ENCODE data around the gene DYDC2.
A peak's percentile ranks its signal among the peaks of the same experiment; 100 is the strongest.
"Not testable (repeated sequence)": the region's sequence is repeated elsewhere in the genome, so short reads cannot be mapped to it uniquely, and the experiment has no call there.

DYDC2 gene, protein sequence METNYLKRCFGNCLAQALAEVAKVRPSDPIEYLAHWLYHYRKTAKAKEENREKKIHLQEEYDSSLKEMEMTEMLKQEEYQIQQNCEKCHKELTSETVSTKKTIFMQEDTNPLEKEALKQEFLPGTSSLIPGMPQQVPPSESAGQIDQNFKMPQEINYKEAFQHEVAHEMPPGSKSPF

DNA sequence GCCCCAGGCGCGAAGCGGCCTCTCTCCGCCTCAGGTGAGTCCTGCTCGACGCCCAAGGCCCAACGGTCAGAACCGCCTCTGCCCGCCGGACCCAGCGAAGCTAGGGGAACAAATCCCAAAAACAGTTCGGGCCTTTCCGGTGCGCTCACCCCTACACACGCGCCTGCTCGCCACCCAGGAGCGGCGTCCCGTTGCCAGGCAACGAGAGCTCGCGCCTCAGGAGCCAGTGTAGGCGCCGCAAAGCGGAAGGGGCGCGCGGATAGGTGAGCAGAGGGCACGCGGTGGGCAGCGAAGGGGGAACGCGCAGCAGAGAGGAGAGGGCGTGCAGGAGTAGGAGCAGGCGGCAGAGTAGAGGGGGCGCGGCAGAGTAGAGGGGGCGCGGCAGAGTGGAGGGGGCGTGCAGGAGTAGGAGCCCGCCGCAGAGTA lies at the start of gene DYDC2, which contains the start of gene DYDC1:
TSS of gene DYDC2 (plus strand) at position 219 of the 426 bp plus-strand sequence. CDS start 5,663 bp downstream, outside the sequence.
TSS of gene DYDC1 (minus strand) at position 193 of the 426 bp plus-strand sequence. CDS start 4,154 bp downstream, outside the sequence.
- DNase-seq = peak; percentile 12

DNA sequence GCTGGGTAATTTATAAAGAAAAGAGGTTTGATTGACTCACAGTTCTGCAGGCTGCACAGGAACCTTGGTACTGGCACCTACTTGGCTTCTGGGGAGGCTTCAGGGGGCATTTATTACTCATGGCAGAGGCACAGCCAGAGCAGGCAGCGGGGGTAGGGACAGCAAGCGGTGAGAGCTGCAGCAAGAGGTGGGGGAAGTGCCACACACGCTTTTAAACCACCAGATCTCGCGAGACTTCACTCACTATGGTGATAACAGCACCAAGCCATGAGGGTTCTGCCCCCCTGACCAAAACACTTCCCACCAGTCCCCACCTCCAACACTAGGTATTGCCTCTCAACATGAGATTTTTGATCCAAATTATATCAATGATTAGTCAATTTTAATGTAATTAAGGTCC lies 43.1 kb upstream of the DYDC2 start:
- no peak for DNase-seq

DNA sequence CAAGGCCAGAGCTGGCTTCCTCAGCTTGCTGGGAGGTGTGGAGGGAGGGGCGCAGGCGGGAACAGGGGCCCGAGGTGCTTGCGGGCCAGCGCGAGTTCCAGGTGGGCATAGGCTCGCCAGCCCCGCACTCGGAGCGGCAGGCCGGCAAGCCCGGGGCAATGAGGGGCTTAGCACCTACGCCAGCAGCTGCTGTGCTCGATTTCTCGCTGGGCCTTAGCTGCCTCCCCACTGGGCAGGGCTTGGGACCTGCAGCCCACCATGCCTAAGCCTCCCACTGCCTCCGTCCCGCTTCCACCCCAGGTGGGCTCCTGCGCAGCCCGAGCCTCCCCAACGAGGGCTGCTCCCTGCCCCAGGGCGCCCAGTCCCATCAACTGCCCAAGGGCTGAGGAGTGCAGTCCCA lies 41.2 kb upstream of the DYDC2 start:
- DNase-seq = no peak

DNA sequence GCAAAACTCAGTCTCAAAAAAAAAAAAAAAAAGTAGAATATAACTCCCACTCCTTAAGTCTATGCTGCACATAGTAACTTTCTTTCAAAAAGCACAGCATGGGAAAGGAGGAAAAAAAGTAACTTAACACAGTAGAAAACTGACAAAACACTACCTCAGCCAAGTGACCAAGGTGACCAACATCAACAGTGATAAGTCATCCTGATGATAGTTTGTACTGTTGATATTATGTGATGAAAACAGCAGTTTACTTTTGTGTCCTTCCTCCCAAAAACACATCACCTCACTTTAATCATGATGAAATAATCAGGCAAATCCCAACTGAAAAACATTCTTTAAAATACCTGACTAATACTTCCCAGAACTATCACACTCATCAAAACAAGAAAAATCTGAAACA lies 37.8 kb upstream of the DYDC2 start:
- no peak for DNase-seq

DNA sequence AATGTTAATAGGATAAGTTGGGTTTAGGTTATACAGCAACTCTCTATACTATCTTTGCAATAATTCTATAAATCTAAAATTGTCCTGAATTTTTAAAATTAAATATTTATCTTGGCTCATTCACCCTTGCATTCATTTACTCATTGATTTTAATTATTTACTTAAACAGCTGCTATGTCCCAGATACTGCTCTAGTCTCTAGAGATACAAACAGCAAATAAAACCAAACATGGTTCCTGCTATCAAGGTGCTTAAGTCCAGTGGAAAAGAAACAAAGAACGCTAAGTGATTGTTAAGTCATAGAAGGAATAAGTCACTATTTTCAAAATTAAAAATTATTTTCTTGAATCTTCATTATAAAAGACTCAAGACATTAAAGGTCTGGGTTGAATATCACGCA lies 37.3 kb upstream of the DYDC2 start:
- DNase-seq = no peak

DNA sequence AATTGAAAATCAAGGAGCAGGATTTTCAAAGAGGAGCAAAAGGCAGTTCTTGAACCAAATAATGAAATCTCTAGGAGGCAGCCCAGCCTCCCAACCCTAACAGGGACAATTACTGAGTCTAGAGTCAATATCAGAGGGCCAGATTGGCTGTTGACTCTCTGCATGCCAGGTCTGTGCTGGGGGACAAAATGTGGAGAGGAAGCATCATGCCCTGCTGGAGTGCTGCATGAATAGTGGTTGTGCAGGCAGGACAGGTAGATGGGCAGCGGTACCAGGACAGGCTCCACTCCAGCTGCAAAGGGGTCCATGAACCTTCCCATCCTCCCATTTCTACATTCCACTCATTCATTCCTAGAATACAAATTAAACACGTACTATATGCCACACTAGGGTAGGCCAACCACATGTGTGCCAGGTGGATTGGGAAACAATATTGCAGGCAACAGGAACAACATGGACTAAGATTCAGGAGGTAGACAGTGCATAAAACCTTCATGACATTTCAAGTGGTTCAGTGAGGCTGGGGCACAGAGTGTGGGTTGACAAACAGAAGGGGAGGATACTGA lies 36.8 kb upstream of the DYDC2 start:
- no peak for DNase-seq

DNA sequence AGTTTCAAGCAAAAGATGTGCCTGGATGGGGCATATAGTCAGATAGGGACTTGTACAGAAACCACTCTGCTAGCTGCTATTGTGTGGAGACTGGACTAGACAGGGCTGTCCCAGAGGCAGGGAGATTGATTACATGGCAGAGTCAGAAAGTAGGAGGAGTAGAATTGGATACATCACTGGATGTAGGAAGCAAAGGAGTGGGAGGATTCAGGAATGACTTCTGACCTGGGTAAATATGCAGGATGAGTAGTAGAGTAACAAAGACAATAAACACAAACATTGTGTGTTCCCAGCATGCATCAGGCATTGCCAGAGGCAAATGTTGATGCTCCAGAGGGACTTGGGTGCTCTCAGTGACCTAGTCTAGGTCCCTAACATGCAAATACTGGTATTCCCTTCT lies 36.2 kb upstream of the DYDC2 start:
- DNase-seq = no peak

DNA sequence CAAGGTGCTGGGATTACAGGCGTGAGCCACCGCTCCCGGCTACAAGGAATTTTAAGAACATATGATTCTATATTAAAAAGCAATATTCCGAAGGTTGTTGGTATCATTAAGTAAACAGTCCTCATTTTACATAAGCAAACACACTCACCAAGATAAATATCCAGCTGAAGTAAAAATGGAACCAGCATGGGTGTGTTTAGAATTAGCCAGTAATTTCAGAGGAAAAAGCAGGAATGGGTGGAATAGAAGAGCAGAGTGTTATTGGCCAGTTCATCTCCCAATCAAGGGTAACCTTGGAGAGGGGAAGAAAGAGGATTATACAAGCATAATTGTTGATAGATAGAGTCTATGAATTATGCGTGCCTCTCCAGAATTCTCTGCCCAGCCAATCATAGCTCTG lies 35.4 kb upstream of the DYDC2 start:
- no peak for DNase-seq

DNA sequence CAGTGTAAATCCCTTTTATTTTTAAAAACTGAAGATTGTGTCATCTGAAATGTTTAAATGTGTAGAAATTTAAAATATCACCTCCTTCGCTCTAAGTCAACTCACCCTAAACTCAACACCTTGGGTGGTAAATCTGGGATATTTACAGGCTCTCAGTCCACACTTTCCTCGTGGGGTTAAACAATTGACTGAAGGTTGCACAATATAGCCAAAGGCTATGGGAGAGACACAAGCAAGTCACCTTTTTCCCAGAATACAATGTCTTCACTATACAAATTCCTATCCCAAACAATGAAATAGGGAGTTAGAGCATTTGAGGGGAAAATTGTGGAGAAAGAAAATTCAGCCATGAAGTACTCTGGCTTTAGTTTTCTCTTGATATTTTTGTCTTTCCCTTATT lies 34.4 kb upstream of the DYDC2 start:
- no peak for DNase-seq

DNA sequence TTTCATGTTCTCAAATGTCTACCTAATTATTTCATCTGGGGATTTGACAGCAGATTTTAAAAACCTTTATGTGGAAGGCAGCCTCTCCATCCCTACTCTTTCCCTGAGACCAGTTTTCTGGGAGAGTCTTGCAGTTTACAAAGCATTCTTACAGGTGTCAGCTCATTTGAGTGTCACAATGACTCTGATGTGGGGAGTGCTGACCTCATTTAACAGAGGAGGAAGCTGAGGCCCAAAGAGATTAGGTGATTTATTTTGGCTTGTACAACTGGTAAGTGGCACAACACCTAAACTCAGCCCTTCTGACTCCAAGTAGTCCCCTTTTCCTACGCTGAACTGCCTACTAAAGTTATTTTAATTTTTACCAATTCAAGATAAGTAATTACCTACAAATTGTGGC lies 33.9 kb upstream of the DYDC2 start:
- DNase-seq = no peak

DNA sequence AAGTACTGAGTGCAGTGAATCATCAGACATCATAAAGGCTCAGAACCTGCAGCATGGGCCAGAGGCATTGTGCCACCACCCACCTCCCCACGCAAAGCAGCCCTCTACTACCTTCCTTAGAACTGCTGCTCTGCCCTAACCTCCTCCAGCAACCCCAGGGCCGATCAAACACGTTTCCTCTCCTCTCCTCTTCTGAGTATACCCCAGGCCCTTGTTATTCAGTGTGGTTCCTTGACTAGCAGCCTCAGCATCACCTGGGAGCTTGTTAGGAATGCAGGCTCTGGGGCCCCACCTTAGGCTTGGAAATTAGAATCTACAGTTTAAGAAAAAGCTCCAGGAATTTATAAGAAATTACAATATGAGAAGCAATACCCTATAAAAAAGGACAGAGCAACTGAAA lies 33.3 kb upstream of the DYDC2 start:
- no peak for DNase-seq

DNA sequence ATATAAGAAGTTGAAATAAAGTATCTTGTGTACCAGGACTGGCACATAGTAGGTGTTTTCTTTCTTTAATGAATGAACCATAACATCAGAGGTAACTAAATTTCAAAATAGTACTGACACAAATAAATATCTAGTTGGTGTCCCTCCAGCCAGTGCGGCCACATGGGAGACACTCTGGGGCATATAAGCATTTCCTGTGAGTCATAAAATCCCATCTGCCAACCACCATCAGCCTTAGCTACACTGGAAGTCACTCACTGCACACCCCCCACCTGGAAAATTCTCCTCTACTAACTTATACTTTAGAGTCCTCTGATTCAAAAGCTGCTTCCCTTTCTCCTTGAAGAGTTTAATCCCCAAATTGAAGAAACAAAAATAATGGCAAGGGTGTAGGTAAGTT lies 32.5 kb upstream of the DYDC2 start:
- no peak for DNase-seq

DNA sequence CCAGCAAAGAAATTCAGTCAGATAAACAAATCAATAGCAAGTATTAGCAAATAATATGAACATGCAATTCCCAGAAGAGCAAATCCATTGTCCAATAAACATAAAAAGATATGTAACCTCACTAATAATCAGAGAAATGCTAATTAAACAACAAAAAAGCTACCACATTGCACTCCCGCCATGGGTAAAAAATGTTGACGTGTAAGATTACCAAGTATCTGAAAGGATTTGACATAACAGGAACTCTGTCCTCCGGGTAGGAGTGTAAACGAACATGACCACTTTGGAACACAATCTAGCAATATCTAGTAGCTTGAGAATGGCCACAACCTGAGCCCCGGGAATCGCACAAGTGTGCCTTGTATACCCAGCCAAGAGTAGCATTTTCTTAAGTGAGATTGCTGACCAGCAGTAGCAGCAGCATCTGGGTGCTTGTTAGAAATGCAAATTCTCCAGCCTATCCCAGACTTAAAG lies 31.7 kb upstream of the DYDC2 start:
- DNase-seq = no peak

DNA sequence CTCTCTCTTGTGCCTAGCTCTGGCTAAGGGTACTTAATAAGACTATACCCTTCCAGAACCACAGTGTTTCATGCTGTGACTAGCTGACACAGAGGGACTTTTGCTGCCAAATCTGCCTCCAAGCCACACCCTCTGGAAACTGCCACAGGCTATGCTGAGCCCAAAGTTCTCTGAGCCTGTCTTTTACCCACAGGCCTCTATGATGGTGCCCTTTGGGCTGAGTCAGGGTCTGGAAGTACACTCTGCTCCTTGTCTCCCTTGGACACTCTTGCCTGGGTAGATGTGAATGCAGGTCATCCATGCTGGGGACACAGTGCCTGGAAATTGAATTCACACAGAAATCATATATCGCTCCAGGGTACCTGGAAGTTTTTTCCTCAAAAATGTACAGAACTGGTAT lies 22.6 kb upstream of the DYDC2 start:
- no peak for DNase-seq

DNA sequence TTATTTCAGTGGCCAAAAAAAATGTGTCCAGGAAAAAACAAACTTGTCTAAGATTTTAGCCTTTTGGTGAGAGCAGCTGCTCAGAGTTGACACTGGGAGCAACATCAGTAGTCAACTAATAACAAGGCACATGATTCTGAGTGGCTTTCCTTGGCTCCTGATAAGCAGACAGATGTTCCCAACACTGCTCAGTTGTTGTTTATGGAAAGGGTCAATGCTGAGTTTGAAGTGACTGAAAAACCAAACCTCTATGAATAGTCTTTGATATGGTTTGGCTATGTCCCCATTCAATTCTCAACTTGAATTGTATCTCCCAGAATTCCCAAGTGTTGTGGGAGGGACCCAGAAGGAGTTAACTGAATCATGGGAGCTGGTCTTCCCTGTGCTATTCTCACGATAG lies 12.3 kb upstream of the DYDC2 start:
- DNase-seq = no peak

DNA sequence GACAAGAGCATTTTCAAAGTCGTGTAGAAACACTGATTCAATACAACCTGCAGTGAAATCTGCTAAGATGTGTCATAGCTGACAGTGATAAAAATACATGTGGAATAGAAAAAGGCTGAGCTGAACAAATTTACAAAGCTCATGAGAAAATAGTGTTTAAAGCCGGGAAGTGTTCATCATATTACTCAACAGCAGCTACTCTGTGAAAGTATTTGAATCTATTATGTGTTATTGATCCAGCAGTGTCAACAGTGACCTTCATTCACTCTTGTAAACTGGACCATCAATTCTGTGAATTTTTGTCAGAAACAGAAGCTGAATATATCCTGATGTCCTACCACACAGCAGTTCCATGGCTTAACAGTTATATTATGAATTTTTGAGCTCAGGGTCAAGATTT lies 11.7 kb upstream of the DYDC2 start:
- no peak for DNase-seq

DNA sequence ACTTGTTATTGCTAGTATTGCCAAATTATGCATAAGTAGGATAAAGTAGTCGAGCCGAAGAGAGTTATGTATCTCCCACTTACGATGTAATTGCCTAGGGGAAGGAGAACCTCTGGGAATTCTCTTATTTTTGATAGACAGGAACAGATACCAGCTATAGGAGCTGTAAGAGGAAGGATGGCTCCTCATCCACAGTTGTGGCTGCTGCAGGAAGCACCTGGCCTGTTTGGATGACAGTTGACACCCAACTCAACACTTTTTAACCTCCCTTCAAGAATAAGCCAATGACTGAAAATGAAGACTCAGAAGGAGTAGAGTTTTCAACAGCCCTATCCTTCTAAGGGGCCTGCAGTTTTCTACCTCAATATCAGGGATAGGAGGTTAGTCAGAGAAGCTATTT lies 6.3 kb upstream of the DYDC2 start:
- no peak for DNase-seq

DNA sequence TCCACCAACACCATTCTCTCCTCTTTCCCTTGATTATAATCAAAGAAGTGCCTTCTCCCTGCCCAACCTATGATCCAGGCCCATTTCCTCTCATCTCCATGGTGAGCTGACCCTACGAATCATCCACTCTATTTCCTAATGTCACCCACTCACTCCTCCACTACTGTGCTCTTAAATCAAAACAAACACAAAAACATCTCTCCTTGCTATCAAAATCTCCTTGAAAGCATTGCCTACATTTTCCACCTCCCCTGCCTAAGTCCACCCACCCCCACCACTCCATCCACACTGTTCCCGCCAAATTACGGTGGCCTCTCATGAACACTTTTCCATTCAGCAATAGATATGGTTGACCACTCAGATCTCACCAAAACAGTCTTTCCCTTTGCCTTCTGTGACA lies 5.4 kb upstream of the DYDC2 start:
- no peak for DNase-seq

DNA sequence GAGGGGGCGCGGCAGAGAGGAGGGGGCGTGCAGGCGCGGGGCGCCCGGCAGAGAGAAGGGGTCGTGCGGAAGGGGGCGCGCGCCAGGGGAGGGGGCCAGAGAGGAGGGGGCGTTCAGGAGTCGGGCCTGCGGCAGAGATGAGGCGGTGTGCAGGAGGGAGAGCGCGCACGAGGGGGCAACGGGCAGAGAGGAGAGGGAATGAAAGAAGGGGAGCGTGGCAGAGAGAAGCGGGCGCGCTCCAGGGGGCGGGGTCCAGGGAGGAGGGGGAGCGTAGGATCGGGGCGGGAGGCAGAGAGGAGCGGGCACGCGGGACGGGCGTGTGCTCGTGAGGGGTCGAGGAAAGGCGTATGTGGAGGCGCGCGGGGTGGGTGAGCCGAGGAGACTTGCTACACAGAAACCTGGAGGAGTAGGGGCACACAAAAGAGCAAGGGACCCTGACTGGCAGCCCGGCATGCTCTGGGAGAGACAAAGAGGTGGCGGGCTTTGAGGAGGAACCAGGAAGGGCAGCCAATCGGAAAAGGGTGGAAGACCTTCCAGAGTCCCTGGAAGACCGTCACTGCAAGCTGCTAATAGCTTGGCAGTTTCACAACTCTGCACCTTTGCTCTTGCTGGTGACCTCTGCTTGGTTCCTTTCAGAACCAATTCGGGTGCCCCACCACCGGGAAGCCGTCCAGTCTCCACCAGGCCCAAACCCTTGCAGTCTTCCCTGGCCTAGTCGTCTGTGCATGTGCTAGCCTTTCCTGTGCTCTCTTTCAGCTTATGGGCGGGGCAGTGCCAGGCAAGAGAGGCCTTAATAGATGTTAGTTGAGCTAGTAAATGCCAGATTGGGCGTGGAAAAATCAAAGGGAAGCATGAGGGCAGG lies 639 bp downstream of the DYDC2 start:
- DNase-seq = no peak

DNA sequence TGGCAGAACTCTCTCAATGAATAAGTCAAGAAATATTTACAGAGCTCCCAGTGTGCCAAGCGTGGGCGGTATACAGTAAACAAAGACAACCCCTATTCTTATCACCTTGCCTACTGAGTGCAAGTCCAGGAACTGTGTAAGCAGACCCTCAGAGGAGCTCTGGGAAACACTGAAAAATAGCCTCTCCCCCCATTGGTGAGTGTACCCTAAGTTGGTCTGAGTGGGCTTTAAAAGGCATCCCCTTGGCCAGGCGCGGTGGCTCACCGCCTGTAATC lies 1.2 kb downstream of the DYDC2 start:
- DNase-seq = no peak

DNA sequence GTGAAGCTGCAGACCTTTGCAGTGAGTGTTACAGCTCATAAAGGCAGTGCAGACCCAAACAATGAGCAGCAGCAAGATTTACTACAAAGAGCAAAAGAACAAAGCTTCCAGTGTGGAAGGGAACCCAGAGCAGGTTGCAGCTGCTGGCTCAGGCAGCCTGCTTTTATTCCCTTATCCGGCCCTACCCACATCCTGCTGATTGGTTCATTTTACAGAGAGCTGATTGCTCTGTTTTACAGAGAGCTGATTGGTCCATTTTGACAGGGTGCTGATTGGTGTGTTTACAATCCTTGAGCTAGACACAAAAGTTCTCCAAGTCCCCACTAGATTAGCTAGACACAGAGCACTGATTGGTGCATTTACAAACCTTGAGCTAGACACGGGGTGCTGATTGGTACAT lies 2.3 kb downstream of the DYDC2 start:
- DNase-seq = not testable (repeated sequence)

DNA sequence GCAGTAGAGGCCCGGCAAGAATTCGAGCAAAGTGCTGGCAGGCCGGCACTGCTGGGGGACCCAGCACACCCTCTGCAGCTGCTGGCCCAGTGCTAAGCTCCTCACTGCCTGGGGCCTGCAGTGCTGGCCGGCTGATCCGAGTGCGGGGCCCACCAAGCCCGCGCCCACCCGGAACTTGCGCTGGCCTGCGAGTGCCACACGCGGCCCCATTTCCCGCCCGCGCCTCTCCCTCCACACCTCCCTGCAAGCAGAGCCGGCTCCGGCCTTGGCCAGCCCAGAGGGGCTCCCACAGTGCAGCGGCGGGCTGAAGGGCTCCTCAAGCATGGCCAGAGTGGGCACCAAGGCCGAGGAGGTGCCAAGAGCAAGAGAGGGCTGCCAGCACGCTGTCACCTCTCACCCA lies 3.1 kb downstream of the DYDC2 start:
- DNase-seq = no peak

DNA sequence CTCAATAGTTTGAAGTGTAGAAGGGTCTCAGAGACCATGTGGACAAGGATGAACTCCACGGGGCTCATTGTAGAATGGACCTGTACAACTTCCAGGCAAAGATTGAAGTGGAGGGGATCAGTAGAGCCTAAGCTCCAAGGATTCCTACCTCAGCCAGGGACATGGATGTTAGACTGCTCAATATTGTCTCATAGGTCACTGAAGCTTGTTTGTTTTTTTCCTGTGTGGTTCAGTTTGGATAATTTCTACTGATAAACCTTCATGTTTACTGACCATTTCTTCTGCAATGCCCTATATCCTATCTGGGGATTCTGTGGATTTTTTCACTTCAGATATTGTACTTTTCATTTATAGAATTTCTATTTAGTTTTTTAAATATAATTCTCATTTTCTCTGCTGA lies 8.9 kb downstream of the DYDC2 start:
- DNase-seq = no peak

DNA sequence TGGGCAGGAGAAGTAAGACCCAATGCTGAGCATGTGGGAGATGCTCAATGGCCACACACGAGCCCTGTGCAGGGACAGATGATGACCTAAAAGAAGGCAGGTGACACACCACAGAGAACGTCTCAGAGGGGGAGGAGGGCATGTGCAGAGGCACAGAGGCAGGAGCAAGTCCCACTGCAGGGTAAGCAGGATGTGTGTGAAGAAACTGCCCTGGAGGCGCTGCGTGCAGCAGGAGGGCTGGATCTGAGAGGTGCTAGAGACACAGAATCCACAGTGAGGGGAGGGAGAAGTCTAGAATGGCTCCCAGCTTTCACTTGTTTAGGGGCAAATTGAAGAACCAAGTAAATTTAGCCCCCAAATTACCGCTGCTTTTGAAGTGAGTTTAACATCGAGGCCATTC lies 14.9 kb downstream of the DYDC2 start:
- DNase-seq = no peak
